AG10803 (cell line): ENCODE data around the gene SPTLC1.

Experiments
- DNase-seq: peaks from one replicate; pipeline ENCODE4 v3.0.0; 2010; ENCODE audit warnings: low read depth
- H3K4me3 ChIP-seq: 2 replicates; pipeline ENCODE4 v1.5.1; 2011; ENCODE audit warnings: mild to moderate bottlenecking, low read length, control low read depth
- CTCF ChIP-seq: conservative IDR thresholded peaks from 2 replicates; pipeline ENCODE4 v1.5.1; 2011; ENCODE audit warnings: mild to moderate bottlenecking, low read length, control low read depth, inconsistent platforms

SPTLC1 gene

DNA sequence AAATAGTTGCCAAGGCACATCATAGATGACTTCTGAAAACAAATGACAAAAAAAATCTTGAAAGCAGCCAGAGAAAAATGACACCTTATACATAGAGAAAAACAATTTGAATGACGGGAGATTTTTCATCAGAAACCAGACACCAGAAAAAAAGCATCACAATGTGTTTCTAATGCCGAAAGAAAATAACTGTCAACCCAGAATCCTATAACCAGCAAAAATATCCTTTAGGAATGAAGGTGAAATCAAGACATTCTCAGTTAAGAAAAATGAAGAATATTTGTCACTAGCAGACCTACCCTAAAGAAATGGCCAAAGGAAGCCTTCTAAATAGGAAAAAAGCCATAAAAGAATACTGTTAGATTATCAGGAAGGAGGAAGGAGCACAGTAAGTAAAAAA lies 54.0 kb downstream of the SPTLC1 start:
- H3K4me3 ChIP-seq, result no peak overlapping the region
- TF ChIP-seq CTCF, result no peak
- DNase-seq, result no peak

DNA sequence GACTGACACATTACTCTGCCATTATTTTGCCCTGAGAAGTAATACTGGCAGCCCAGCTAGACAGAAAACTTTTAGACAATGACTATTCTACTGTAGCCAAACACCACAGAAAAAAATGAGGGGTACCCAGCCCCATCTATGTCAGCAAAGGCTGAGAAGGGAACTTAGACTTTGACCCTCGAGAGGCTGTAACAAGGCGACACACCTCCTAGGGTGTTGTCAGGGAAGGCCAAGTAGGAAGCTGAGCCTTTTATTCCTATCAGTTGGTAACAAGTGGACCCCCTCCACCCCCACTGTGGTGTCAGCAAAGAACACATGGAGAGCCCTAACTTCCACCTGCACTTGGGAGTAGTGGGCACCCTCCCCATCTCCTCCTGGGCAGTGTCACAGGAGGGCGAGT lies 55.6 kb downstream of the SPTLC1 start:
- TF ChIP-seq CTCF, result no peak
- DNase-seq, result no peak
- H3K4me3 ChIP-seq, result no peak overlapping the region

- H3K4me3 ChIP-seq, result no peak overlapping the region
- DNase-seq, result no peak
- no peak for TF ChIP-seq CTCF
Measured at GRCh38 chr9:92058723-92059444, 56.3 kb downstream of the SPTLC1 start.

DNA sequence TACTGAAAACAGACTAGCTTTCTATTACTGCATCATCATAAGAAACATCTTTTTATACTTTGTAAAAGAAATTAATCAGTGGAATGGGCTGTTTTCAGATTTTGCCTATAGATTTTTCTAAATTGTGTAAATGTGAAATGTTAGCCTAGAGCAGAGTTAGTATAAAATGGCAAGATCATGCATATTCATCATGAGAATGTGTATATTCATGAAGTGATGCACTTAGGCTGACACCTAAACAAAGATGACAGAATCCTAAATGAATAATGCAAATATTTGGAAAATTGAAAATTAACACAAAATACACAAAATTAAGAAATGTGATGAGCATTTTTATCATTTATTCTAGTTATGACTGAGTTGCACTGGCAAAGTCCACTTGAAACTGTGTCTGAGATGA lies 57.2 kb downstream of the SPTLC1 start:
- TF ChIP-seq CTCF, result no peak

DNA sequence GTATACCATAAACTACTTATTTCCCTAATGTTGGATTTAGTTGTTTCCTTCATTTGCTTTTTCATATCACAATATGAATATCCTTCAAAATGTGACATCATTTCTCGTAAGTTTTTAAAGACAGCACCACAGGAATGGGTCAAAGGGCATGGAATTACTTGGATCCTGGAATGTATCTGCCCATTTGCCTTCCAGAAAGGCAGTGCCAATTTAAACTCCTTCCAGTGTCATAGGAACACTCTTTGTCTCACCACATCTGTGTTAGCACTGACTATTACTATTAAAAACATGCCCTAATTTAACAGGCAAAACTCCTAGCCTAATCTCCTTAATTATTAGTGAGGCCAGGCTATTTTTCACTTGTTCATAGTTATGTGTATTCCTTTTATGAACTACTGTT lies 58.0 kb downstream of the SPTLC1 start:
- no peak for TF ChIP-seq CTCF
- no peak for DNase-seq
- no peak overlapping the region for H3K4me3 ChIP-seq

More for the DNA sequence above, 57.2 kb downstream of the SPTLC1 start:
- H3K4me3 ChIP-seq, result no peak overlapping the region
- no peak for DNase-seq

DNA sequence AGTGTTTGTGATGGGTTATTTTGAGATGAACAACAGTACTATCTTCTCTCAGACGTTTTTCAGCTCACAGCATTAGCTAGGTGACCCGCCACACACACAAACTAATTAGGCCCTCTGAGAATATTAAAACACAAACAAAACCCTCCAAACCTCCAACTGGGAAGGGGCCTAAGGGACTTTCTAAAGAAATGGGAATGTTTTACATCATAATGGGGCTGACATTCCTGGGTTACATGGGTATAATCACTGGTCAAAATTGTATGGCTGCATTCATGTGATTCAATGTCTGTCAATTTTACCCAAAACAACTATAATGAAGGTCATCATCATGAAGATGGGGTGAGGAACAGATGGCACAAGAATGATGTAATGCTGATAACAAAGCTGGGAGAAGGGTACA lies 59.6 kb downstream of the SPTLC1 start:
- no peak for TF ChIP-seq CTCF
- DNase-seq, result no peak
- H3K4me3 ChIP-seq, result no peak overlapping the region

- DNase-seq, result no peak
- H3K4me3 ChIP-seq, result no peak overlapping the region
- TF ChIP-seq CTCF, result no peak
Measured at GRCh38 chr9:92048924-92049625, 66.1 kb downstream of the SPTLC1 start.
